ENCODE data around the gene SORCS3.

- TF ChIP-seq CTCF (IDR thresholded peaks at IDR 0.05 in 4 of 5, conservative IDR thresholded peaks at IDR 0.05 in 1 of 5) (no peak), POLR2A (IDR thresholded peaks at IDR 0.05) (no peak)
Observed at GRCh38 chr10:104957178-104957841, 316.2 kb downstream of the SORCS3 start.
